Activated CD4-positive, alpha-beta T cell treated with anti-CD3 and anti-CD28 coated beads for 48 hours (primary cell): ENCODE results near the gene CBX5.
A peak's percentile ranks its signal among the peaks of the same experiment; 100 is the strongest.
"Not testable (repeated sequence)": the region's sequence is repeated elsewhere in the genome, so short reads cannot be mapped to it uniquely, and the experiment has no call there.

Source experiments
- DNase-seq: peaks from one replicate; pipeline ENCODE4 v3.0.0-alpha.2; 2020

CBX5 gene

GRCh38 chr12:54195737-54196347 is 84.1 kb downstream of the CBX5 start:
- DNase-seq, result no peak

- no peak for DNase-seq
These were observed 84.7 kb downstream of the CBX5 start for GRCh38 chr12:54195080-54195736.

GRCh38 chr12:54194611-54195010 is 85.3 kb downstream of the CBX5 start:
- DNase-seq, result not testable (repeated sequence)

- no peak for DNase-seq
These were observed 86.5 kb downstream of the CBX5 start for GRCh38 chr12:54193434-54193833.

- peak; percentile 84 for DNase-seq
These were observed 88.3 kb downstream of the CBX5 start for GRCh38 chr12:54191550-54192022.

GRCh38 chr12:54191126-54191525 is 88.8 kb downstream of the CBX5 start:
- DNase-seq, result no peak

- peak; percentile 15 for DNase-seq
These were observed 90.8 kb downstream of the CBX5 start for GRCh38 chr12:54189198-54189539.

- no peak for DNase-seq
These were observed 92.8 kb downstream of the CBX5 start for GRCh38 chr12:54187075-54187474.

GRCh38 chr12:54185919-54186318 is 94.0 kb downstream of the CBX5 start:
- no peak for DNase-seq

GRCh38 chr12:54185297-54185696 is 94.6 kb downstream of the CBX5 start:
- DNase-seq, result not testable (repeated sequence)

GRCh38 chr12:54184024-54184805 is 95.7 kb downstream of the CBX5 start:
- no peak for DNase-seq

GRCh38 chr12:54182981-54183380 is 96.9 kb downstream of the CBX5 start:
- DNase-seq, result no peak

- no peak for DNase-seq
These were observed 97.8 kb downstream of the CBX5 start for GRCh38 chr12:54182086-54182485.
